NCI-H446 (cell line): Measurements from ENCODE around the gene CD69.

Experiments used
- DNase-seq, 2 experiments: peaks; one replicate each; lab custom pipeline; 2025; lab: John Stamatoyannopoulos, UW

The CD69 gene

DNA sequence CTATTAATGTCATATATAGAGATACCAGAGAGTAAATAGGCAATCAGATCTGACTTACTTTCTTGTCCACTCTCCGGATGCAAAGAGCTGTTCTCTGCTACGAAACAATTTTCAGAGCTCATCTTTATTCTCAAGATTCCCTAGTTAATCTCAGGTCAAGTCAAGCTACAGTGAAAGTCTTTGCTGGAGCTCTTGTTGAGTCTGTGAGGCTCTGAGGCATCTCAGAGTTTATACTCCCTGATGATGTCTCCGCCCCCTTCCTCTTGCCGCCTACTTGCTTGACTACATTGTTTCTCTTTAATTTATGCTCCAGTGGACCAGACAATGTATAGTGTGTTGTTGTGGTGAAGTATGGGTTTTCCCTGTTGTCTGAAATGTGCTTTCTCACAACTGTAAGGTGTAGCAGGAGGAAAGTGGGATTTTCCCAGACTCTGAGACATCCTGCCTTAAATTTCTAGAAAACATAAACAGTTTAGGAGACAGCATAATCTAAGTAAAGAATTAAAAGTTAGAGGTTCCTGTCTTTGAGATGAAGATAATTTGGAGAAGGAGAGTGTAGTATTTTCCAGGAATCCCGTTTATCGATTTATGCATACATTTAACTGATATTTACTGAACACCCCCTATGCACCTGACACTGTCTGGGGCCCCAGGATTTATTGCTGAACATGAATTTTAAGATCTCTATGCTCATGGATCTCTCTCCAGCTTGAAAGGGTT is at the start of gene CD69:
TSS of gene CD69 (minus strand) at position 203 of the 720 bp plus-strand sequence. CDS start at position 122, 81 bp downstream.
- no peak for DNase-seq

GRCh38 chr12:9809866-9810265 is 49.2 kb upstream of the CD69 start:
- DNase-seq: no peak

DNA sequence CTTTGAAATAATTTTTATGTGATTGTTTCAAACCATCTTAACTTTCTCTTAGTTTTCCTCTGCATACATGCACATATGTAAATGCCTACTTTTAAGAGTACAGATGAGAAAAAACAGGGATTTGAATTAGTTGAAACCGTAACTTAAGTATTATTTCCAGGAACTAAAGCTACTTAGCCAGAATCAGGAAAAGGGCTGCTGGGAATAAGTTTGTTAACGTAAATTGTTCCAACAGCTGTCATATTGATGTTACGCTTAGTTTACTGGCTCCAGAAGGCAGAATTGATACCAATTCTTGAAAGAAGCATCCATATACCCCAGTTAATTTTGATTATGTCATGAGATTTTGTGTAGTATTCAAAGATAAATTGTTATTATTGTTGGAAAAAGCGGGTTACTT is 48.6 kb upstream of the CD69 start:
- DNase-seq: no peak

GRCh38 chr12:9808504-9808903 is 47.8 kb upstream of the CD69 start:
- DNase-seq: no peak

- DNase-seq: no peak
These were observed 46.0 kb upstream of the CD69 start for GRCh38 chr12:9806714-9807113.

- DNase-seq: no peak
These were observed 45.2 kb upstream of the CD69 start for GRCh38 chr12:9805883-9806282.

DNA sequence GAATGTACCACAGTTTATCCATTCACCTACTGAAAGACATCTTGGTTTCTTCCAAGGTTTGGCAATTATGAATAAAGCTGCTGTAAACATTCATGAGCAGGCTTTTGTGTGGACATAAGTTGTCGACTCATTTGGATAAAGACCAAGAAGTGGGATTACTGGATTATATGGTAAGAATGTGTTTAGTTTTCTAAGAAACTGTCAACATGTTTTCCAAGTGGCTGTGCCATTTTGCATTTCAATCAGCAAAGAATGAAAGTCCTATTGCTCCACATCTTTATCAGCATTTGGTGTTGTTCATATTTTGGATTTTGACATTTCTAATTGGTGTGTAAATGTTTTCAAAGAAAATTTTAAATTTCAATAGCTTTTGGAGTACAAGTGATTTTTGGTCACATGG is 39.3 kb upstream of the CD69 start:
- no peak for DNase-seq

DNA sequence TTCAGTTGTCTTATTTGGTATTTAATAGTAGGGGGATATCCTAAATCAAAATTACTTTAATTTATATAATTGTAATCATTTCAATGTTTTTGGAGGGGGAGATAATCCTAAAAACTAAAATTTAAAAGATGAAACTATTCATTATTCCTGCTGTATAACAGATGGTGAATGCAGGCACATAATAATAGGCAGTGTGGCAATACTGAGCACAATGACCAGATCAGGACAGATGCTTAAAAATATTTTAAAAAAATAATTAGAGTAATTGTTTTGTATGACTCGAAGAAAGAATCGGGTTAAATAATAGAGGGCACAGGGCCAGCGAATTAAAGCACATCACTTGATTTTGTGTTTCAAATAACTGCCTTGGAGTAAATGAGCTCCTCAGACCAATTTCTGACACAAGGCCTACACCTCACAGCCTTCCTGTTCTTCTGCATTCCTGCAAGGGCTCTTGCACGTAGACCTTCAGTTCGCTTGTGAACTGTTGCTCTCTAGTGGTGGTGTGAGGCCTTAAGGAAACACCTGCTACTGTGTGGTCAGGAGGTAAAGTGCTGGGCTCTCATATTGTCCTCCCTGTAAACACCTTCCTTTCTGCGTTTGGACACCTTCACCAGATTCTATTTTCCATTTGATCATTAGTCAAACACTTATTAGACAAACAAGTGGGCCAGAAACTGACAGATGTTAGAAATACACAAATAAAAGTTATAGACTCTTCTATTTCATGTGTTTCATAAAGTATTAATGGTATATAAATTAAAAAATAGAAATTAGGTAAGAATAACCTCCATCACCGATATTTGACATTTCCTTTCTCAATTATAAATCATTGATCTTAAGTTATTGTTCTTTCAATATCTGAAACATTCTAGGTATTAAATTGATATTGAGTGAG is 37.3 kb upstream of the CD69 start:
- no peak for DNase-seq

- no peak for DNase-seq
These were observed 36.3 kb upstream of the CD69 start for GRCh38 chr12:9796971-9797370.

DNA sequence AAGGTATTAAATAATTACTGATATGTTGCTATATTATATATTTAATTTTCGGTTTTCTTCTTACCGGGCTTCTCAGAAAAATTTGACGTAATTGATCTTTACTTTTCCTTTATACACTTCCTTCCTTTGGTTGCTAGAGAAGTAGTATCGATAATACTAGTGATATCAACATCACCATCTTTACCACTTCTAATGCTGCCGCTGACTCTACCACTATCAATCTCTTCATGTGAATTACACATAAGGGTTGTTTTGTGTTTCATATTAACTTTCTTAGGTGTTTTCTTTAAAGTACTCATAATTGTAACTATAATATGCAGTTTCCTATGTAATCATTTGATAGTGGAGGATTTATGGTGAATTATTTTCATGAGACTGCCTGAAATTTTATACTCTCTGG is 35.6 kb upstream of the CD69 start:
- DNase-seq: no peak

- no peak for DNase-seq
These were observed 35.2 kb upstream of the CD69 start for GRCh38 chr12:9795945-9796344.

GRCh38 chr12:9794484-9795093 is 33.9 kb upstream of the CD69 start:
- DNase-seq: no peak

- no peak for DNase-seq
These were observed 33.2 kb upstream of the CD69 start for GRCh38 chr12:9793779-9794395.

DNA sequence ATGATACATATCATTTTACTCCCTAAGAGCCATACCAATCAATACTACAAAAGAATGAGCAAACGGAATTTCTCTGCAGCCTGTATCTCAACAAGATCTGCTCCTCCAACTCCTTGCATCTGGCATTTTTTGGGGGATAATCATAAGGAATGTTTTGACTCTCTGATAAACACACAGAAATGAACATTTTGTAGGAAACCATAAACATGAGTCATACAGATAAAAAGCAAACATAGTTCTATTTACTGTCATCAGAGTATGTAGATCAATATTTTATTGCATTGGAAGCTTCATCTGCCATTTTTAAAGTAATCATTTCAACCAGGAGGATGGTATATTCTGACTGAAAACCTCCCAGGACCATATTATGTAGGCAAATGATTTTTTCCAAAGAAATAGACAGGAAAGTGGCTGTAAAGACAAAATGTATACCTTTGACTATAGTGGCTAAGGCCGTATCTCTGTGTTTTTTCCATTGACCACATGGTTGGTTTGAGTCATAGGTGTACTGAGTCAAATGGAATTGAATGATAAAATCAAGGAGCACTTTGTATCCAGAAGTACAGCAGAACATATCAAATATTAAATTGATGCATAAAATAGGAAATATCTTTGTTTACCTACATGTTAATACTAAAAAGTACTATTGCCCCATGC is 32.4 kb upstream of the CD69 start:
- DNase-seq: no peak

- DNase-seq: no peak
These were observed 31.6 kb upstream of the CD69 start for GRCh38 chr12:9792185-9792900.

- no peak for DNase-seq
These were observed 26.3 kb upstream of the CD69 start for GRCh38 chr12:9786726-9787717.

- no peak for DNase-seq
These were observed 24.1 kb upstream of the CD69 start for GRCh38 chr12:9784816-9785215.

- no peak for DNase-seq
These were observed 23.6 kb upstream of the CD69 start for GRCh38 chr12:9784326-9784725.

- no peak for DNase-seq
These were observed 22.1 kb upstream of the CD69 start for GRCh38 chr12:9782547-9783382.
